Measurements from ENCODE around the gene SLC16A3.

SLC16A3 gene

DNA sequence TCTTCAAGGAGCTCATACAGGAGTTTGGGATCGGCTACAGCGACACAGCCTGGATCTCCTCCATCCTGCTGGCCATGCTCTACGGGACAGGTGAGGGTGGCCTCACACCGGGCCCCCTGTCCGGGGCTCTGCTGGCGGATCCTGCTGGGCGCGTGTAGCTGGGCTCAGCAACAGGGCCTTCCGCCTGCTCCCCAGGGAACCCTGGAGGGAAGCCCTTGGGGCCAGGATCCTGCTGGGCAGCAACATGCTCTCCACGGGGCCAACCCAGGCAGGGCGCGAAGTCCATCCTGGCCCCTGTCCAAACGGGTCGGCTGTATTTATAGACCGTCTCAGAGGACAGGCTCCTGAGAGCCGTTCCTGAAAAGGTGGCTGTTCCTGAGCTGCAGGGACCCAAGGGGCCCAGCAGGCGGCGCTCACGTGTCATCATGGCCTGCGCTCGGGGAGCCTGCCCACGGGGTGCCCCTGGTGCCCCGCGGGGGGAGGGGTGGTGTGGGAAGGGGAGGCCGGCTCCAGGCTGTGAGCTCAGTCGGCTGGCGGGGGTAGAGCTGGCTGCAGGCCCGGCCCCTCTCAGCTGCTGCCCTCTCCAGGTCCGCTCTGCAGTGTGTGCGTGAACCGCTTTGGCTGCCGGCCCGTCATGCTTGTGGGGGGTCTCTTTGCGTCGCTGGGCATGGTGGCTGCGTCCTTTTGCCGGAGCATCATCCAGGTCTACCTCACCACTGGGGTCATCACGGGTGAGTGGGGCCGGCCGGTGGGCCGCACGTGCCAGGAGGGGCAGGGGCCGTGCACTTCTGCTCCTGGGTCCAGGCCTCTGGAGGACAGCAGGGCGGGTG lies 7.5 kb downstream of the SLC16A3 start:
- peak; percentile 57 for DNase-seq (ENCODE audit: low read depth)

- no peak for DNase-seq (ENCODE audit: low read depth)
These were observed 8.4 kb downstream of the SLC16A3 start for GRCh38 chr17:82237083-82237745.

GRCh38 chr17:82237746-82238471 lies 9.1 kb downstream of the SLC16A3 start:
- no peak for DNase-seq (ENCODE audit: low read depth)

GRCh38 chr17:82238472-82239201 lies 9.8 kb downstream of the SLC16A3 start:
- peak; percentile 39 for DNase-seq (ENCODE audit: low read depth)

GRCh38 chr17:82239401-82239925 lies 10.6 kb downstream of the SLC16A3 start:
- DNase-seq (ENCODE audit: low read depth) = no peak

DNA sequence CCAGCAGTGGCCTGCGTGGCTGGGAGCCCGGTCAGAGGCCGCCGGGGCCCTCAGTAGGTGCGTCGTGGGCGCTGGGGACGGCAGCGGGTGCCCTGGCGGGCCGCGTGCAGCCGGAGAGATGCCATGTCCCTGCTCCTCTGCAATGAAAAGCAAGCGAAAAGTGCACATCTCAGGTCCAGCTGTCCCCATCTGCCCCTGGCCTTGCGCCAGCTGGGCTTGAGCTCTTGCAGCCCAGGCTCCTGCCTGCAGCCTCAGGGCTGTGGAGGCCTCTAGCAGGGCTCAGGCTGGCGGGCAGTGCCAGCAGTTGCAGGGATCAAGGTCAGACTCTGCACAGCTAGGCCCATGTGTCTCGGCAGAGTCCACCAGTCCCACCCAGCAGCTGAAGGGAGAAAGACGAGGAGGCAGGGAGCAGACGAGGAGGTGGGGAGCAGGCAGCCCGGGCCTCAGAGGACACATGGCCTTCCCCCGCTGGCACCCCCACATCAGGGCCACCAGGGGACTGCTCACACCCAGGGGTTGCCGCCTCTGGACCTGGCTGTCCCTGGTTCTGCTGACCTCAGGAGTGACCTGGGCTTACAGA lies 11.2 kb downstream of the SLC16A3 start:
- no peak for DNase-seq (ENCODE audit: low read depth)

- no peak for DNase-seq (ENCODE audit: low read depth)
These were observed 11.8 kb downstream of the SLC16A3 start for GRCh38 chr17:82240506-82241182.

DNA sequence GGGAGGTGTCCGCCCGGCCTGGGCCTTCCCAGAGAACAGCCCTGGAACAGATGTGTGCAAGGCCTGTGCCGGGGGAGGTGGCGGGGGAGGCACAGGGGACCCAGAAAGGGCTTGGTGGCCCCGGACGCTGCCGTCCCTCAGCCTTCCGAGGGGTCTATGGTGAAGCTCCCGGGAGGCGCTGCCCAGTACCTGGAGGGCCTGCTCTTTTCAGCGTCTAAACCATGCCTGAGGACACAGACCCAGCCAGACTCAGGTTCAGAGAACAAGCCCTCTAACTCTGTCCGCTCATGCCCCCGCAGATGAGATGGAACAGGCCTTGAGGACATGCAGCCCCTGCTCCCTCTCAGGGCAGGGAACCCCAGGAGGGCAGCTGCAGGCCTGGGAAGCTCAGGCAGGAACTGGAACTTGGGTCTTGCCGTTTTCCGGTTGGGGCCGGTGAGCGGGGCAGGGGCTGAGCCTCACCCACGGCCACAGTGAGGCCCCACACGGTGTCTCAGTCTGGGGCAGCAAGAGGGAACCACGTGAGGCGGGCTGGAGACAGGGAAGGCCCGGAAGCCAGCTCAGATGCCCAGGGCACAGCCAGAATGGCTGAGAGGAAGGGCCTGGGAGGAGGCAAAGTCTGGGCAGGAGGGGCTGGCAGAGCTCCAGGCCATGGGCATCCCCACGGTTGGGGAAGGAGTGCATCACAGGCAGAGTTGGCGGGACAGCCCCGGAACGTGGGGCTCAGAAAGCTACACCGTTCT lies 12.5 kb downstream of the SLC16A3 start:
- DNase-seq (ENCODE audit: low read depth) = no peak

DNA sequence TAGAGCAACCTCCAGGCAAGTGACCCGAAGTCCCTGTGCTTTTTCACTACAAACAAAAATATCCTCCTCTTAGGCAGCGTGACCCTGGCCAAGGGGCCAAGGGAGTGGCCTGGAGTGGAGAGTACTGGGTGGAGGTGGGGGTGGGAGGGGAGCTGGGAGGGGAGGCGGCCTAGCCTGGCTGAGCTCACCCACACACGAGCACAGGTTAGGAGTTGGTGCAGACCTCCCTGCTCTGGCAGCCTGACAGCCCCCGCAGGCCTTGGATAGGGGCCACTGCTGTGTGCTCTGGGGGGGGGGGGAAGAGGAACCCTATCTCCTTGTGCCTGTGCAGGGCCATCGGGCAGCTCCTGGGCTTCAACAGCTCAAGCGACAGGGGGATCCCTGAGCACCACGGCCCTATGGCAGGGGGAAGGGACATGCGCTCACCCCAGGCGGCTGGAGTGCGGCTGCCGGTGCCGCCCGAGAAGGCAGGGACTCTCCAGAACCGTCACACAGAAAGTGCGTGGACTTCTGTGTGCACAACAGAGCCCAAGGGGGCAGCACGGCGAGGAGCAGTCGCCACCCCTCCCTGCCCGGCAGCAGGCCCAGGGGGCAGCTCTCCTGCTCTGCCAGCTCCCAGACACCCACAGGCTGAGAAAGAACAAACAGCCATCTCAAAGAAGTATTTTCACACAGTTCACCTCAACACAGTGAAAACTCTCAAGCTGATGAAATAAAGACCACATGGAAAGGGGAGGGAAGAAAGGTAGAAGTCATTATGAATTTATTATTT lies 13.3 kb downstream of the SLC16A3 start:
- DNase-seq (ENCODE audit: low read depth) = no peak

GRCh38 chr17:82242698-82242976 lies 13.8 kb downstream of the SLC16A3 start:
- no peak for DNase-seq (ENCODE audit: low read depth)

DNA sequence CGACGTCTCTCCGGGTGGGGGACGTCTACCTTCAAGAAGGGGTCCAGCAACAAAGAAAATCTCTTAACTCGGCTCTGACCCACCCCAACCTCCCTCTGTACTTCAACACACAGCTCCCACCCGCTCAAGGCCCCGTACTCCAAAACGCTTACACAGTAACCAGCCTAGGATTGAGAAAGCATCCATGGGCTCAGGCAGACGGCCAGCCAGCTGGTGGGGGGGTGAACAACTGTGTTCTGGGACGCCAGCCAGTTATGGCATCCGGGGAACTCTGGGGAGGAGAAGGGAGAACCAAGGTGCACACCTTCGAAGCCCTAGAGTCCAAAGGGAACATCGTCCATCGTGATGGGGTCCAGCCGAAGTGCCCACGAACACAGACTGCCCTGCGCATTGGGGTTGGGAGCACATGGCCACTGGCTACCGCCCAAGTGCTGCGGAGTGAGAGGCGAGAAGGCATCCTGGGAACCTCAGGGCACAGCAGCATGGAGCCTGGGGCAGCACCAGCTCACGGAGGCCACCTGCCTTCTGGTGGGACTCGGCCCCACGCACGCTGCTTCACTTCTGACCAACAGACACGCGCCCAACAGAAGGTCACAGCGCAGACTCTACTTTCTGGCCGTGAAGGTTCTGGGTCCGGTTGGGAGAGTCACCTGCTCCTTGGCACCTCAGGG lies 14.3 kb downstream of the SLC16A3 start:
- no peak for DNase-seq (ENCODE audit: low read depth)

DNA sequence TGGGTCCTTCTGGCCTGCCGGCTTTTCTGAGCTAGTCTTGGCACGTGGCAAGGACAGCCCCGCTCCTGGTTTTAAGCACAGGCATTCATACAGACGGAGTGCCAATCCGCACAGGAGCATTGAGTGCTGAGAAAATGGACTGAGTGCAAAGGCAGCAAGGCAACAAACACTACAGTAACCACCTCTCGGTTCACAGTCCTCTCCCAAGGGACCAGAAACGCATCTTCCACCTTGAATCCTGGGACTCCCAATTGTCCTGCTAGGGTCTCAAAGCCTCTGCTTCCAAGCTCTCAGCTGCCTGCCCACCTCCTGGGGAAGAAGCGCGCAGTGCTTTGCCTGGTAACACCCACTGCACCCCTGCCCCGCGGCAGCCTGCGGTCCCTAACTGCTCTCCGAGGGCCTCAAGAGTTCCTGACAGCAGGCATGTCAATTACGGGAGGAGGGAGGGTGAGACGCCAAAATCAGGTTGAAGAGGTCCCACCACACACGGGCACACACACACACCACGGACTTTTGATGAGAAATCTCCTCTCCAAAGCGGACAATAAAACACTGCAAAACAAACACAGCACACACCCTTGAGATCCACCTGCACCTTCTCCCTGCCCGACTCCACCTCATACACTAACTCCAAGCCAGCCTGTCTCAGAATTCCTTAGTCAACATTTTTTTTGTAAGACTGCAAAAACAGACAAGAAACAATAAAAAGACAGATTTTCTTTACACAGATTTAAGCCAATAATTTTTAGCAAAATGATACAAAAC lies 15.0 kb downstream of the SLC16A3 start:
- DNase-seq (ENCODE audit: low read depth) = no peak

DNA sequence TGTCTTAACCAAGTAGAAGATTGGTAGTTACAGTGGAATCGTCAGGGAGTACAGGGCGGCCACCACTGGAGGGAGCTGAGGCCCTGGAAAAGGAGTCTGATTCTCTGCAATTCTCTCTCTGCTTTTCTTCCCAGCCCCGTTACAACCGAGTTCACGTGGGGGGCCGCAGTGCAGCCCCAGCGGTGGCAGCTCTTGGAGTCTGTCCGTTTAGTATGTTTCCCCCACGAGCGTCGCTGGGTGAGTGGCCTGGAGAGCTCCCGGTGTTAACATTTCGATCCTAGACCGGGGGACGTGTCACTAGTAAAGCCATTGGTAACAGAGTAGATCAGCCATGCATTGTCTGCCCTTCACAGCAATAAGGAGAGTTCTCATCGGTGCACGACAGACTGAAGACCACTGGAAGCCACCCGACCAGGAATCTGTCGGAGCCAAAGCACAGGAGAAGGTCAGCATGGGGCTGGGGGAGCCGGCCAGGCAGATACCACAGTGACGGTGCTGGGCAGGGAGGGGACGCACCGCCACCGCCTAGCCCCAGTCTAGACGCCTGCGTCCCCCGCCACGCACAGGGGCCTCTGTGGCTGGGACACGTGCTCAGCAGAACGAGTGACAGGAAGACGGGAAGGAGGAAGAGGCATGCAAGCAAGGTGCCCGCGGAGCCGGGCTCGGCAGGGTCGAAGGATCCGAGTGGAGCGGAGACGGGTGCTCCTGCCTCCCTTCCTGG lies 15.7 kb downstream of the SLC16A3 start:
- DNase-seq (ENCODE audit: low read depth) = no peak

DNA sequence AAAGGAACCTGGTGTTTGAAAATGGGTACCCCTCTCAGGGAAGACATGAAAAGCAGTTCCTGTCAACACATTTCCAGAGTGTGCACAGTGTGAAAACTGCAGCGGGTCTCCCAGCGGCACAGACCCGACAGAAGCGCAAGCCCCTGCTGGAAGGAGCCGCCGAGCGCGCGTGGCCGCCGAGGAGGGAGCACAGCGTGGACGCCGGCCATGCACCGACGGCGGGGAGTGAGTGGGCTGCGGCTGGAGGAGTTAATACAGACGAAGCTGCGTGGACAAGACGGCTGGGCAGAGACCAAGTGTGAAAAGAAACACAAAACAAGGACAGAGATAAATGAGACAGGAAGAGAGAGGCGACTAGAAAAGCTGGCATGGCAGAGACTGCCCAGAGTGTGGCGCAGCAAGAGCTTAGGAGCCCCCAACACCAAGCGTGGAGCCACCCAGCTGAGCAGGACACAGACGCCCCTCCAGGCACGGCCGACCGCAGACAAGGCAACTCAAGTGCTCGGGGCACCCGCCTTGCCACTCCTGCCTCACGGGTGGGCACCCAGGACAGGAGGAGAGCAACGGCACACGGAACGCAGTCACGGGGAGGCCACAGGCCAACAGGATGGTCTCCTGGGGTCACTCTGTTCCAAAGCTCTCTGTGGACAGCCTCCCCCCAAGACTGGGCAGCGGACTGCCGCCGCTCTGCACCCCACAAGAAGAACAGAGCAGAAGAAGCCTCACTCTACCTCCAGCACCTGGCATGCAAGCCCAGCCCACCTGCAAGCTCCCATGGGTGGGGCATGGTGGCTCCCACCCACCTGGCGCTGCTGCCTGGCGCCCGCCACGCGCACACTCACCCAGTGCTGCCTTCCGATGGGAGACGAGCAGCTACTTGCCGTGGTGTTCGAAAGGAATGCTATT lies 16.5 kb downstream of the SLC16A3 start:
- DNase-seq (ENCODE audit: low read depth) = no peak

- no peak for DNase-seq (ENCODE audit: low read depth)
These were observed 17.2 kb downstream of the SLC16A3 start for GRCh38 chr17:82246040-82246364.

- no peak for DNase-seq (ENCODE audit: low read depth)
These were observed 17.7 kb downstream of the SLC16A3 start for GRCh38 chr17:82246365-82247181.
